ENCODE data around the gene TLR2.
"Not testable (repeated sequence)": the region's sequence is repeated elsewhere in the genome, so short reads cannot be mapped to it uniquely, and the experiment has no call there.

TLR2 gene

DNA sequence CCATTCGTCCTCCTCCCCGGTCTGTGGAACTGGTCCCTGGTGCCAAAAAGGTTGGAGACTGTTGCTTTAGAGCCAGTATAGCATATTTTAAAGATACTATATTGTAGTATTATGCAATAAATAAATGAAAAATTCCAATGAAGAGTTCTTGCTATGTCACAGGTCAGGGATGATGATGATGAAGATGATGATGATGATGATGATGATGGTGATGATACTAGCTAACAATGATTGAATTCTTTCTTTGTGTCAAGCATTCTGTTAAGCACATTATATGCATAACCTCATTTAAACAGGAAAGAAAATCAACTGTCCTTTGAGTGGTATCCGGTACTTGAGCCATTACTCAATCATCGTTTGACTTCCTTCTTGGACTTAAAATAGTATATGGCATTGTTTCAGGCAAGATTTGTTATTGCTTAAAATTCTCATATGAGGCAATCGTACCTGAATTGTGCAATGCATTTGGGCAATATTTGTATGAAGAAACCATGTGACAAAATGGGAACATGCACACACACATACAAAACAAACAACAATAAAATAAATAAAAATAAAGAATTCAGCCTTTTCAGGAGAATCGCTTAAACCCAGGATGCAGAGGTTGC, 22.8 kb upstream of the TLR2 start:
- no peak for DNase-seq (ENCODE audit: low read depth in 2 of 2)

DNA sequence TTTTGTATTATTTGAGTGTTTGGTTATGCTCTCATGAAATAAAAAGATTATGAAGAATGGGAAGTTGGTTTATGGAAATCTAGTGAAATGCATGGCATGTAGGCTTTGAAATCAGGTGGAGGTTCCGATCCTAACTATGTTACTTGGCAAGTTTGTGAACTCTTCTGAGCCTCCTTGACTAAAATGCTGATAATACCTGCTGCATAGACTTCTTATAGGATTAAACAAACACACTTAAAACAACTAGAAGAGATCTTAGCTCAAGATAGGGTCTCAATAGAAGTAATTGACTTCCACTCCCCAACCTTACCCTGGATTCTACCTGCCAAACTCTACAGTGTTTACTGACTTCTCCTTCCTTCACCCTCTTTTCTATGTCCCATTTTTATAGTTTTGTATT, 22.2 kb upstream of the TLR2 start:
- DNase-seq (ENCODE audit: low read depth in 2 of 2) = no peak

DNA sequence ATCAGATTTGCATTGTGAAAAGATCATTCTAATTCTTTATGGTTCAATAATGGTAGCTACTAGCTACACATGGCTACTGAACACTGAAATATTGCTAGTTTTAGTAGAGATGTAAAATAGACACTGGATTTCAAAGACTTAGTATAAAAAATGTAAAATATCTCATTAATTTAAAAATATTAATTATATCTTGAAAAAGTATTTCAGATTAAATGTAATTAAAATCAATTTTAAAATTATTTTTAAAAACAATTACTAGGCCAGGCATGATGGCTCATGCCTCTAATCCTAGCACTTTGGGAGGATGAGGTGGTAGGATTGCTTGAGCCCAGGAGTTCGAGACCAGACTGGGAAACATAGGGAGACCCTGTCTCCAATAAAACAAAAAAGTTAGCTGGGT, 20.4 kb upstream of the TLR2 start:
- DNase-seq (ENCODE audit: low read depth in 2 of 2) = no peak

DNA sequence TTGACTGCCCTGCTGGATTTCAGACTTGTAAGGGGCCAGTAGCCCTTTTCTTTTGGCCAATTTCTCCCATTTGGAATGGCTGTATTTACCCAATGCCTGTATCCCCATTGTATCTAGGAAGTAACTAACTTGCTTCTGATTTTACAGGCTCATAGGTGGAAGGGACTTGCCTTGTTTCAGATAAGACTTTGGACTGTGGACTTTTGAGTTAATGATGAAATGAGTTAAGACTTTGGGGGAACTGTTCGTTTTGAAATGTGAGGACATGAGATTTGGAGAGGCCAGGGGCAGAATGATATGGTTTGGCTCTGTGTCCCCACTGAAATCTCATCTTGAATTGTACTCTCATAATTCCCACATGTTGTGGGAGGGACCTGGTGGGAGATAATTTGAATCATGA, 17.6 kb upstream of the TLR2 start:
- not testable (repeated sequence) for DNase-seq (ENCODE audit: low read depth in 2 of 2)

DNA sequence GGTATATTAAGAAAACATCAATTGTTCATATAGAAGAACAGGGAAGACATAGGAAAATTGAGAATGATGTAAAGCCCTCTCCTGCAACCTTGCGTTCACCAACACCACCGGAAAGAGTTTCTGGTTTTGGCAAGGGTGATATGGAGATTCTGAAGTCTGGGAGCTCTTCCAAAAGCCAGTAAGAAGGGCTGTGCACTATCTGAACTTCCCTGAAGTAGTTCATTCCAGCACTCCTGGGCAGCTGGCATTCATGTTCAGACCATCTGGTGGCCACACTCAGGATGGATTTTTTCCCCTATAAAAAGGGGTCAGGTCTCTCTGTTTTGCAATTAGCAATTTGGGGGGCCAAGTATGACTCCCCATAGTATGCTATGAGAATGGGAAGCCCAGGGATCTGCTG, 15.4 kb upstream of the TLR2 start:
- DNase-seq (ENCODE audit: low read depth in 2 of 2) = no peak

DNA sequence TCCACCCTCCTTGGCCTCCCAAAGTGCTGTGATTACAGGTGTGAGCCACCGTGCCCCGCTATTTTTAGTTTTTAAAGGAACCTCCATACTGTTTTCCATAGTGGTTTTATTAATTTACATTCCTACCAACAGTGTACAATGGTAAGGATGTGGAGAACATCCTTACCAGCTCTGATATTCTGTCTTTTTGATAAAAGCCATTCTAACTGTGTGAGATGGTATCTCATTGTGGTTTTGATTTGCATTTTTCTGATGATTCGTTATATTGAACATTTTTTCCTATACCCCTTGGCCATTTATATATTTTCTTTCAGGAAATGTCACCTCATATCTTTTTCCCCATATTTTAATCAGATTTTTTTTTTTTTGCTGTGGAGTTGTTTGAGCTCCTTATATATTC, 14.2 kb upstream of the TLR2 start:
- no peak for DNase-seq (ENCODE audit: low read depth in 2 of 2)

DNA sequence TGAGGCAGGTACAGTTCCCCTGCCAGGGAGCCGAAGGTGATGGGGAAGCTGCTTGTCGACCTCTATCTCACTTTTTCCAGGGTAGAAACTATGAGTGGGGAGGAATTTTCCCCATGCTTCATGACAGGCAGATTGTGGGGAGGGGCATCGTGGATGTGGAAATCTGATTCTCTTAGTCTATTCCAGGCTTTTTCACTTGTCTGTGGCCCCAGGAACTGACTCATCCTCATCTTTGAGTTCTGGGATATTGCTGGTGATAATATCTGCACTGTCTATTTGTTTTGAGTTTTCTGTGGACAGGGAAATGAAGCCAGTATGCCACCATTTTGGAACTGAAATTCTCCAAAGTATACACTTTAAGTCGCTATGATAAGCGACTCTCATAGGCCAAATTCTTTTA, 7.6 kb upstream of the TLR2 start:
- no peak for DNase-seq (ENCODE audit: low read depth in 2 of 2)

DNA sequence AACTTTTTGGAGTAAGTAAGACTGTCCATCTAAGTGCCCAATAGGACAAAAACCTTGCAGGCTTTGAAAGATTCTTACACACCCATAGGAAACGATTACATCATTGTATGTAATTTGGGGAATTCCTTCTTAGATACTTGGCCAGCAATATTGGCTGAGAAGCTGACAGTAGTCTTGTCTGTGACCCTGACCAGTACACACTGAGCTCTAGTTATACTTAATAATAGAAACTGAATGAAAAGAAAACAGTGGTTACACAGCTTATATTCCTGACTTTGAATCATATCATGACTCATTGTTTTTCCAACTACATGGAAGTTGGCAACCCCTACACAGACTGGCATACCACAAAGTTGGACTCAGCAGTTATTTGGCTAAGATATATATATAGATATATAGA, 7.1 kb upstream of the TLR2 start:
- DNase-seq (ENCODE audit: low read depth in 2 of 2) = no peak

DNA sequence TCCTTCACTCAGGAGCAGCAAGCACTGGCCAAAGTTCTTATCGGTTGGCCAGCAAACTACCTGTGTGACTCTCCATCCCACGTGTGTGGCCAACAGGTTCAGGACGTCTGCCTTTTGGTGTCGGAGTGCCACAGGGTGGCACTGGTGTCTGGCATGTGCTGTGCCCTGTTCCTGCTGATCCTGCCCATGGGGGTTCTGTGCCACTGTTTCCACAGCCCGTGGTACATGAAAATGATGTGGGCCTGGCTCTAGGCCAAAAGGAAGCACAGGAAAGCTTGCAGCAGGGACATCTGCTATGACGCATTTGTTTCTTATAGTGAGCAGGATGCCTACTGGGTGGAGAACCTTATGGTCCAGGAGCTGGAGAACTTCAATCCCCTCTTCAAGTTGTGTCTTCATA, 4.6 kb upstream of the TLR2 start:
- DNase-seq (ENCODE audit: low read depth in 2 of 2) = no peak

DNA sequence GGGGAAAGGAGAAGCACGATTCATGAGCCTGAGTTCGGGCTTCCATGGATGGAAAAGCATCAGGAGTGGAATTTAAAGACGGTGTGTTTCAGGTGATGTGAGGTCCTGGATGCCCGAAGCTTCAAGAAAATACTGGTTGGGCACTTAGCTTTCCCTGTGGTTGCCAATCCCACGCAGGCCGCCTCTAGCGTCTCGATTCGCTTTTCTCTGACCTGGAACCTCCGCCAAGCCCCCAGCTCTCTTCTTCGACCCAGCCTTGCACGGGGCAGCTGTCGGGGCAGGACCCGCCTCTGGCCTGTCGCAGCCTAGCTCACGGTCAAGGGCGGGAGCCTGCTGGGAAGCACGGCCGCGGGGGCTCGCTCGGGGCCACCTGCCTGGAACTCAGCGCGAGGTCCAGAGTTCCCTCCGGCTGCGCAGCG, 308 bp upstream of the TLR2 start:
- DNase-seq (ENCODE audit: low read depth in 2 of 2) = no peak

DNA sequence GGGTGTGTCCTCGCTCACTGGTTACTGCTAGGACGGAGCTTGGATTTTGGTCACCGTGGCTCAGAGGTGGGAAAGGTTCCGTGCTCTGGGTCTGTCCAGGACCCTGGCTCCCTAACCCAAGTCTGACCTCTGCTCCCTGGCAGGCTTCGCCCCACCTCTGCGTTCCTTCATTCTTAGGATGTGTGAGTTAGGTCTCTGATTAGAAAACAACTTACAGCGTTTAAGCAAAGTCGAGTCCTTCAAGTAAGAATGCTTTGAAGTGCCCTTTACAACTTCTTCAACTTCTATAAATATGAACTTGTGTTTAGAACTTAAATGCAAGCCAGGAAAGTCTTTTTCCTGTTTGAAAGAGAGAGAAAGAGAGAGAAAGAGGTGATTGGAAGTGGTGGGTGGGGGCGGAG, 891 bp downstream of the TLR2 start:
- DNase-seq (ENCODE audit: low read depth in 2 of 2) = no peak

DNA sequence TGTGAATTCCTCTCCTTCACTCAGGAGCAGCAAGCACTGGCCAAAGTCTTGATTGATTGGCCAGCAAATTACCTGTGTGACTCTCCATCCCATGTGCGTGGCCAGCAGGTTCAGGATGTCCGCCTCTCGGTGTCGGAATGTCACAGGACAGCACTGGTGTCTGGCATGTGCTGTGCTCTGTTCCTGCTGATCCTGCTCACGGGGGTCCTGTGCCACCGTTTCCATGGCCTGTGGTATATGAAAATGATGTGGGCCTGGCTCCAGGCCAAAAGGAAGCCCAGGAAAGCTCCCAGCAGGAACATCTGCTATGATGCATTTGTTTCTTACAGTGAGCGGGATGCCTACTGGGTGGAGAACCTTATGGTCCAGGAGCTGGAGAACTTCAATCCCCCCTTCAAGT, 20.4 kb downstream of the TLR2 start:
- no peak for DNase-seq (ENCODE audit: low read depth in 2 of 2)

DNA sequence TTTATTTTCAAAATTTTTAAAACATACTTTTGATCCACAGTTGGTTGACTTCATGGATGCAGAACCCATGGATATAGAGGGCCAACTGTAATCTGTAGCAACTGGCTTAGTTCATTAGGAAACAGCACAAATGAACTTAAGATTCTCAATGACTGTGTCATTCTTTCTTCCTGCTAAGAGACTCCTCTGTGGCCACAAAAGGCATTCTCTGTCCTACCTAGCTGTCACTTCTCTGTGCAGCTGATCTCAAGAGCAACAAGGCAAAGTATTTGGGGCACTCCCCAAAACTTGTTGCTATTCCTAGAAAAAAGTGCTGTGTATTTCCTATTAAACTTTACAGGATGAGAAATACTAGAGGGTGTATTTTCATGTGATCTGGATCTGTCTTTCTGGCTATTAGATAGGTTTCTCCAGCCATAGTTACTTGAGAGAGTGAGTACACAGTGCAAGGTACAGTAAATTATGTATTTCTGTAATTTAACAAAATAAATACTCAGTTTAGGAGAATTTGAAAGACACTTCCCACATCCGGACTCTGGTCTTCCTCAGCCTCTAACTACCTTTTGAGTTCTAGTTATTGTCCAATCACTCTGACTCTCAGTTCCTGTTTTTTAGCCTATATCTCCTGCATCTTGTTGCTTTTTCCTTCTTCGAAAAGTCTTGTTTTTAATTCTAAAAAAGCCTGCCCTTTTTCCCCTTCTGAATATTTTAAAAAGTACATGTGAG, 21.8 kb downstream of the TLR2 start:
- DNase-seq (ENCODE audit: low read depth in 2 of 2) = no peak

DNA sequence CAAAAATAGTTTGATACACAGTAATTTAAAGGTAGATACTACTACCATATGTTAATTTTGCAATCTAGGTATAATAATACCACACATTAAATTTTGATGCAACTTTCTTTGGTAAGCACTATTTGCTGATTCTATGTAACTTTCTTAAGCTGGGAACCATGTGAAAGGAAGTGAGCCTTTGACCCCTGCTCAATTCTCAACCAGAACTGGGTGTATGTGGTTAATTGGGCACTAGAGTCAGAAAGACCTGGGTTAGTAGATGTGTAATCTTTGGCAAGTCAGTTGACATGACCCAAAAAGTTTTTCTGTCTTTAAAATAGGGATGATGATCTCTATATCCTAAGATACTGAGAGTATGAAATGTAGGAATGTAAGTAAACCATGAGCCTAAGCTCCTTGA, 22.4 kb downstream of the TLR2 start:
- no peak for DNase-seq (ENCODE audit: low read depth in 2 of 2)

DNA sequence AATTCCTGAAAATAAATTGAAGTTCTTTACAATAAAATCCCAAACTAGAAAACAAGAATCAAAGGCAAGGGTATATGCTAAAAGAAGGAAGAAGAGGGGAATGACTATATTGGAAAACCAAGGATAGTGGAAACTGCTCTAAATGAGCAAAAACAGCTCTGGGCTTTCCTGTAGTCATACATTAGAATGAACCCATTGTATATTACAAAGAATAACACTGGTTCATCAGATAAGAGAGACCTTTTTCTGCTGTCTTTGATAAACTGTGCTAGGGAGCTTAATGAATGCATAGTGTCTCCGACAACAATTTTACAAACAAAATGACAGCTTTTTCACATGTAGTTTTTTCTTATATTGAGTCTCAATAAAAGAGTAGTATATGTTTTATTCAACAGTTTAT, 26.6 kb downstream of the TLR2 start:
- no peak for DNase-seq (ENCODE audit: low read depth in 2 of 2)

DNA sequence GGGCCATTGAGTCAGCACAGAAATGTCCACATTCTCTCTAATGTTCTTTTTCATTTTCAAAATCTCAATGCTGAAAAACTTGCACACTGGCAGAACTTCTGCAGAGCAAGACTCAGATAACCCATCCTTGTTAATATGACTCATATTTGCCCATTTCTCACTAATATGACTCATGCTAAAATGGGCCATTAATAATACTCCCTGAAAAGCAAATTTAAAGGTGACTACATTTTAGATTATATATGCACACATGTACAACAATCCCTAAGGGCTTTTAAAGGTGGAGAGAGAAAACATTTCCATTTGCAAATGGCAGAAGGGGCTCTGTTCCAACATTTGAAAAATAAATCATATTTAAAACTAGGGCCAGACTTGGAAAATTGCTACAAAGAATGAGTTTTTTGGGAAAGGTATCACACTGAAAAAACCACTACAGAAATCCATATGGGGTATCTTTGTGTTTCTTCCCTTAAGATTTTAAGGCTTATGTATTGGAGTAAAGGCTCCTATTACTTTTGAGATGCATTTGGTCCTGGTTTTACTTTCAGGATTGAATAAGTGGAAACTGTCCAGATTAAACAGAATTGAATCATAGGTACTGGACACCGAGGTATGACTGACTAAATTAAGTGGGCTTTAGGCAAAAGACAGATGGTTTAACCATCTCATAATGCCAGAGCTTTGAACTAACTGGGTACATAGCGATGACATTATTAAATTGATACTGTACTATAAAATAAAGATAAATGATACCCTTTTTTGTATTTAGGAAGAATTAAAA, 30.0 kb downstream of the TLR2 start:
- no peak for DNase-seq (ENCODE audit: low read depth in 2 of 2)

DNA sequence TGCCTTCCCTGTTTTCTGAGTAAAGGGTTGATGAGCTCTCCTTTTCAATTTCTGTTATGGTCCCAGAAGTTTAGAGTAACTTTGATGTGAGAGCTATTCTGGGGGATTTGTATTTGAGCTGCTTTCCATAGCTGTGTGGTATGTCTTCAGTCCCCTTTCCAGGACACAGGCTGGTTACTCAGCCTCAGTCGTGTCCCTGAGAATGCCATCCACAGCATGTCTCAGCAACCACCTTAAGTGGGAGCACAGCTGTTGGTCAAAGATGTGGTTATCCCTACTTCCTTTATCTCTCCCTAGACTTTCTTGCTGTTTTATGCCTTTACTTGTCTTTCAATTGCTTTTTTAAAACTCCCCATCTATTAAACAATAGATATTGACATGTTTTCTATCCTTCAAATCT, 38.0 kb downstream of the TLR2 start:
- DNase-seq (ENCODE audit: low read depth in 2 of 2) = no peak

DNA sequence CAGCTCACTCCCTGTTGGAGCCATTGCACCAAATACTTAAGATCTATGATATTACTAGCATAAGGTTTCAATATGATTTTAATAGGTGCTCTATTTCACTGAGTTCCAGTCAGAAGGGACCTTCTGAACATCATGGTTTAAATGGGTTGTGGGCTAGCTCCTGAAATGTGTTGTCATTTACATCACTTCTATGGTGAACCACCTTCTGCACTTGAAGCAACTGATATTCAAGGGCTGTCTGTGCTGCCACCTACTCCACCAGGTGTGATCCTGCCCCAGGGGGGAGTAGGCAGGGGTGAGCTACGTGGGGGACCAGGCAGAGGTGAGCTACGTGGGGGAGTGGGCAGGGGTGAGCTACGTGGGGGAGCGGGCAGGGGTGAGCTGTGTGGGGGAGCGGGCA, 40.5 kb downstream of the TLR2 start:
- no peak for DNase-seq (ENCODE audit: low read depth in 2 of 2)

DNA sequence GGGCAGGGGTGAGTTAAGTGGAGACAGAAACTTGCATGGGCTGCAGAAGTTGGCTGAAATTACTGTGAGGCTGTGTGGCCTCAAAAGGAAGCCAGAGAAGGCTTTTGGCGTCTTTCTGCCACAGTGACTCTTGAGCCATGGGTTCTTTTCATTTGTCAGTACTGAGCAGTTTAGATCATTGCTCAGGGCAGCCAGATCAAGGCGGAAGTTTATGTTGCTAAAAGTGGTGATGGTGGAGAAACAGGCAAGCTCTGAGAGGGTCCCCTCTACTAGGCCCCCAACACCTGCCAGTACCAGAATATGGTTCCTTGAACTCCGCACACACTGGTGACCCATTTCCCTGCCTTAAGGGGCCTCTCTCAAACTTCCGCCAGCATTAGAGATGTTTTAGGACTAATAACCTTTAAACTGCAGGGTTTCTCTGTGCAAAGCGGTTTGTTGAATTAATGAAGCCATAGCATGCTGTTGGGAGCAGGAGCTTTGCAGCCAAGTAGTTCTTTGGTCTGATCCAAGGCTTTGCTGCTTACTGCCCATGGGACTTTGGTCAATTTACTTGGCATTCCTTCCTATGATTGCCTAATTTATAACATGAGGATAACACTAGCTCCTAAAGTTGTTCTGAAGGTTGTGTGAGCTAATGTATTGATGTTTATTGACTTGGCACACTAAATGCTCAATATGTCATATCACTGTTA, 41.2 kb downstream of the TLR2 start:
- no peak for DNase-seq (ENCODE audit: low read depth in 2 of 2)

DNA sequence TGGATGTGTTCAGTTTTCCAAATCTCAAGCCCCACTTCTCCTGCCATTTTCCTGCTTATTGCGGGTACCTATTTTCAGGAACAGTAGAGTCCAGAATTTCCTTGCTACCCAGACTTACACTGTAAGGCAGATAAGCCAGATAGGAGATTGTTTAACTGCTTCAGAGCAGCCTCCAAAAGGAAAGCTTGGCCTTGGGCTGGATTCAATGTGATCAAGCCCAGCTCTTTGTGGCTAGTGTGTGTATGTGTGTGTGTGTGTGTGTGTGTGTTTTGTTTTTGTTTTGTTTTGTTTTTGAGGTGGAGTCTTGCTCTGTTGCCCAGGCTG, 41.7 kb downstream of the TLR2 start:
- no peak for DNase-seq (ENCODE audit: low read depth in 2 of 2)

DNA sequence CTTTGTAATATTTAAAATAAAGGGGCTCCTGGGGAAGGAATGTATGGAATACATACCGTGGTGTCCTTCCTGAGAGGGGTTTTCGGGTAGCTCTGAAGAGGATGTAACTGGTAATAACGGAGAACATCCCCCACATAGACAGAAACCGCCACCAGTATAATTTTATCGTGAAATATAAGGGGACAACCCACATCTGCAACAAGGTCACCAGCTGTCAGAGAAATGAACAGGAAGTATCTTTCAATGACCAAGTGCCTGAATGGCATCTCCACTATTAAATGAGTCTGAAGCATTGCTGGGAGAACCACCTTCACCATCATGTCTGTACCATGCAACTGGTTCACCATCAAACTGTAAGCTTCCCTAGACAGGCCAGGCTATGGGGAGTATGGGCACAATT, 44.1 kb downstream of the TLR2 start:
- no peak for DNase-seq (ENCODE audit: low read depth in 2 of 2)

DNA sequence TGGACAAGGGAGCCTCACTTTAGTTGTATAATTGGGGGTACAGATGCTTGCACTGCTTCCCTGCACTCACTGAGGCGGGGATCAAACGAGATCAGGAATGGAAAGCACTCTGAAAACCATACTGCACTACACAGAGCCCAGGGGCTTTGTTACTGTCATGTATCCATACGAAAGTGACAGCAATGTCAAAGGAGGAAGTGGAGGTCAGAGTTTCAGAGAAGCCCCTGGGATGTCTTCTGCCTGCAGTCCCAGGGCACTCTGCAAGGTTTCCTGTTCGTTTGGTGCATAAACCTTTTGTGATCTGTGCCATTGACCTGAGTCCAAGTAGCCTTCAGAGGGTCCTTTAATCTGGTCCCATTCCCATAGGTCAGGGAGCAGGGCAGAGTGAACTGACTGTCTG, 44.6 kb downstream of the TLR2 start:
- DNase-seq (ENCODE audit: low read depth in 2 of 2) = no peak

DNA sequence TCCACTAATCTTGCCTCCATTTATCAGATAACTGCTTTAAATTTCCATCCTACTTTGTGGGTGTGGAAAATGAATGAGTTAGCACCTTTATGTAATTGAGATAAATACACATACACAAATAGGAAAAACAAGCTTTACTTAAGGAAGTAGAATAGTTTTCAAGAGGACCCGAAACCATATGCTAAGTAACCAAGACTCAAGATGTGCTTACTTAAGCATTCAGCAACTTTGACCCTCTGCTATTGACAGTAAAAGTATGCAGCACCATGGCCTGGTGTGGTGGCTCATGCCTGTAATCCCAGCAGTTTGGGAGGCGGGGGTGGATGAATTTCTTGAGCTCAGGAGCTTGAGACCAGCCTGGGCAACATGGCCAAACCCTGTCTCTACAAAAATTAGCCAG, 45.8 kb downstream of the TLR2 start:
- no peak for DNase-seq (ENCODE audit: low read depth in 2 of 2)
